HL-60 (cell line): ENCODE measurements around the gene GIGYF1.

ENCODE experiments used
- DNase-seq, 2 experiments: peaks; one replicate each; pipeline ENCODE4 v3.0.0-alpha.2; 2010 to 2020; ENCODE audit warnings: low read depth in 1 of 2, low spot score in 1 of 2
- H3K27ac ChIP-seq: fragments of 250-450 bp; sonication (Bioruptor Pico); replicated peaks from 2 replicates; pipeline ENCODE4 v1.5.1; 2020; ENCODE audit warnings: mild to moderate bottlenecking, moderate library complexity
- H3K27me3 ChIP-seq: fragments of 250-450 bp; sonication (Bioruptor Pico); 2 replicates; pipeline ENCODE4 v1.5.1; 2021; ENCODE audit warnings: mild to moderate bottlenecking, moderate library complexity; ENCODE audit not compliant: insufficient read depth, poor library complexity, severe bottlenecking
- H3K4me3 ChIP-seq: replicated peaks from 2 replicates; pipeline ENCODE4 v1.5.1; 2011; ENCODE audit warnings: mild to moderate bottlenecking, control low read depth, low read length; ENCODE audit not compliant: insufficient read depth
- GABPA ChIP-seq: IDR thresholded peaks from 2 replicates; pipeline ENCODE4 v1.6.1; 2012; ENCODE audit warnings: low read depth
- POLR2AphosphoS5 ChIP-seq: IDR thresholded peaks from 2 replicates; pipeline ENCODE4 v1.6.1; 2012; ENCODE audit warnings: low read depth
- SPI1 ChIP-seq: IDR thresholded peaks from 2 replicates; pipeline ENCODE4 v1.6.1; 2012; ENCODE audit warnings: low read depth, mild to moderate bottlenecking, borderline replicate concordance
- TF ChIP-seq, protein P1 (sequence below): IDR thresholded peaks from one replicate; pipeline ENCODE4 v1.5.1; 2011; ENCODE audit warnings: low read length, control low read depth, inconsistent platforms; ENCODE audit not compliant: insufficient read depth
- TF ChIP-seq, protein P2 (sequence below): IDR thresholded peaks from 2 replicates; pipeline ENCODE4 v1.6.1; 2012; ENCODE audit warnings: low read depth; ENCODE audit not compliant: insufficient replicate concordance

The GIGYF1 gene

DNA sequence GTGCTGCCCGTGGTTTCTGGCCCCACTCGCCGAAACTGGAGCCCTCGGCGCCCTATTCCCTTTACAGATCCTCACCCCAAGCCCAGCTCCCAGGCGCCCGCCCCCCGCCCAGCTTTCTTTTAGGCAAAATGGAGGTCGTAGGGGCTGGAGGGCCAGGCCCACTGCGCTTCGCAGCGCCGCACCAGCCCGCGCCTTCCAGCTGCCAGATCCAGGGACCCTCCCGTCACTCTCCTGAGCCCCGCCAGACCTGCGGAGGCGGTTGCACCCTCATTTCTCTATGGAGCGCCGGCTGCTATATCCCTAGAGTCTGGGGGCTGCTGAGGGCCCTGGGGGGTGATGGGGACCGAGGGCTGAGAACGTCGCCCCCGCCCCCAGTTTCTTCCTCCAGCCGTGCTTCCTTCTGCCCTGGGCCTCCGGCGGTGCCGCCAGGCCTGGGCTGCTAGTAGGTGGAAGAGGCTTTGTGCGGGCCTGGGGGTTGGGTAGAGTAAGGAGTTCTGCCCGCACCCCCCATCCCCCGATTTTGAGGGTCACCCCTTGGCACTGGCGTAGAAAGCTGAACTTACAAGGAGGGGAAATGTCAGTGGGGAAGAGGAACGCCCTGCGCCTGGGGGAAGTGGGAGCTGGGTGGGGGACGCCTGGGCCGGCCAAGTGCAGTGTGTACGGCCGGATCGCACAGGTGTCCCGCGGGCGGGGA is 19.5 kb downstream of the GIGYF1 start:
- peak overlapping the region; percentile 99 for H3K27ac ChIP-seq
- TF ChIP-seq, protein P1, sequence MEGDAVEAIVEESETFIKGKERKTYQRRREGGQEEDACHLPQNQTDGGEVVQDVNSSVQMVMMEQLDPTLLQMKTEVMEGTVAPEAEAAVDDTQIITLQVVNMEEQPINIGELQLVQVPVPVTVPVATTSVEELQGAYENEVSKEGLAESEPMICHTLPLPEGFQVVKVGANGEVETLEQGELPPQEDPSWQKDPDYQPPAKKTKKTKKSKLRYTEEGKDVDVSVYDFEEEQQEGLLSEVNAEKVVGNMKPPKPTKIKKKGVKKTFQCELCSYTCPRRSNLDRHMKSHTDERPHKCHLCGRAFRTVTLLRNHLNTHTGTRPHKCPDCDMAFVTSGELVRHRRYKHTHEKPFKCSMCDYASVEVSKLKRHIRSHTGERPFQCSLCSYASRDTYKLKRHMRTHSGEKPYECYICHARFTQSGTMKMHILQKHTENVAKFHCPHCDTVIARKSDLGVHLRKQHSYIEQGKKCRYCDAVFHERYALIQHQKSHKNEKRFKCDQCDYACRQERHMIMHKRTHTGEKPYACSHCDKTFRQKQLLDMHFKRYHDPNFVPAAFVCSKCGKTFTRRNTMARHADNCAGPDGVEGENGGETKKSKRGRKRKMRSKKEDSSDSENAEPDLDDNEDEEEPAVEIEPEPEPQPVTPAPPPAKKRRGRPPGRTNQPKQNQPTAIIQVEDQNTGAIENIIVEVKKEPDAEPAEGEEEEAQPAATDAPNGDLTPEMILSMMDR: no peak
- TF ChIP-seq SPI1: peak; percentile 57
- peak overlapping the region; percentile 89 for H3K4me3 ChIP-seq
- peak in 1 of 2 experiments; percentile 56 for DNase-seq
- no peaks in the 10 kb centered on the region for H3K27me3 ChIP-seq

DNA sequence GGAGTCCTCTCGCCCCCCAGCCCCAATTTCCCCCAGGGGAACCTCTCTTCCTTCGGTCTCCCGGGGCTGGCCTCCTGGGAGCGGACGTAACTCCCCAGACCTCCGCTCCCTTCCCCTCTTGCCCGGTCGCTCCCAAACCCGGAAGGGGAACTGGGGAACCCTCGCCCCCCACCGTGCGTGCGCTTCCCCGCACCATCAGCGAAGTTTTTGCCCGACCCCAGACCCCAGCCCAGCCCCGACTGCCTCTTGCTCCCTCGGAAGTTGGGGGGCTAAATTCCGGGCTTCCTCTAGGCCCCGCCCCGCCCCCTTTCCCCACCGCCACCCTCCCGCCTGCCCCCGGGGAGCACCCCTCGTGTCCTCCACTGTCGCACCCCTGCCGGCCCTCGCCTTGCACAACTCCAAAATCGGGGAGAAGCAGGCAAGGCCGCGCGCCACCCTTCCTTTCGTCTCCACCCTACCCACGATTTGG is 20.1 kb downstream of the GIGYF1 start:
- TF ChIP-seq SPI1: peak; percentile 35; the same call in 1 of the 2 replicates
- TF ChIP-seq, protein P1: no peak
- peak overlapping the region; percentile 89 for H3K4me3 ChIP-seq
- H3K27me3 ChIP-seq: no peaks in the 10 kb centered on the region
- peak overlapping the region; percentile 99 for H3K27ac ChIP-seq
- DNase-seq: peak; percentile 66 to 82

DNA sequence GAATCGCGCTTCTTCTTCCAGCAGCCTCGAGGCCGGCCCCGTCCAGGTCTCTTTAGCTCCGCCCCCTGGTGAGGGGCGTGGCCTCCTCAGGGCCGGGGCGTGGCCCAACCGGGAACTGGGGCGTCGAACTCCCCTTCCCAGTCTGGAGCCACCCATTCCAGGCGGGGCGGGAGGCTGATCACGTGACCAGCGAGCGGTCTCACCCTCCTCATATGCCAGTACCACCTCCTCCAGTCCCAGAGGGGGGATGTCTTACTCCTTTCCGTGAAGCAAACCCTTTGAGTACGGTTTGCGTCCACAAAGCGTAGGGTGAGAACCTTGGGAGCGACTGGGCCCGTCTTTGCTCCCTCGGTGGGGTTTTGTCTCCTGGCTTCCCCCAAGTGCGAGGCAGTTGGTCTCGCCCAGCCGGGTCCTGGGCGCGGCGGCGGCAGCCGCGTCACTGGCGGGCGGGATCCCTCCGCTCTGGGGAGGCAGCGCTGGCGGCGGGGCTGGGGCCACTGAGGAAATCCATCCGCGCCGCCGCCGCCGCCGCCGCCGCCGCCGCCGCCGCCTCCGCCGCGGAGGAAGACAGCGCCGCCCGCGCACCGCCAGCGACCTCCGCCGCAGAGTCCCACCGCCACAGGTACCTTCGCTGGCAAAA is 20.6 kb downstream of the GIGYF1 start, which contains the start of gene GNB2:
Gene GNB2, plus strand, starts transcription at position 439 of the 640 bp plus-strand sequence. CDS start 2,526 bp downstream, outside the sequence.
- DNase-seq: peak; percentile 98 to 99
- Histone ChIP-seq H3K27ac (peak within 1 kb of the TSS; percentile 99), H3K27me3 (no peaks in the 10 kb centered on the region), H3K4me3 (peak within 1 kb of the TSS; percentile 89)
- TF ChIP-seq, protein P2, sequence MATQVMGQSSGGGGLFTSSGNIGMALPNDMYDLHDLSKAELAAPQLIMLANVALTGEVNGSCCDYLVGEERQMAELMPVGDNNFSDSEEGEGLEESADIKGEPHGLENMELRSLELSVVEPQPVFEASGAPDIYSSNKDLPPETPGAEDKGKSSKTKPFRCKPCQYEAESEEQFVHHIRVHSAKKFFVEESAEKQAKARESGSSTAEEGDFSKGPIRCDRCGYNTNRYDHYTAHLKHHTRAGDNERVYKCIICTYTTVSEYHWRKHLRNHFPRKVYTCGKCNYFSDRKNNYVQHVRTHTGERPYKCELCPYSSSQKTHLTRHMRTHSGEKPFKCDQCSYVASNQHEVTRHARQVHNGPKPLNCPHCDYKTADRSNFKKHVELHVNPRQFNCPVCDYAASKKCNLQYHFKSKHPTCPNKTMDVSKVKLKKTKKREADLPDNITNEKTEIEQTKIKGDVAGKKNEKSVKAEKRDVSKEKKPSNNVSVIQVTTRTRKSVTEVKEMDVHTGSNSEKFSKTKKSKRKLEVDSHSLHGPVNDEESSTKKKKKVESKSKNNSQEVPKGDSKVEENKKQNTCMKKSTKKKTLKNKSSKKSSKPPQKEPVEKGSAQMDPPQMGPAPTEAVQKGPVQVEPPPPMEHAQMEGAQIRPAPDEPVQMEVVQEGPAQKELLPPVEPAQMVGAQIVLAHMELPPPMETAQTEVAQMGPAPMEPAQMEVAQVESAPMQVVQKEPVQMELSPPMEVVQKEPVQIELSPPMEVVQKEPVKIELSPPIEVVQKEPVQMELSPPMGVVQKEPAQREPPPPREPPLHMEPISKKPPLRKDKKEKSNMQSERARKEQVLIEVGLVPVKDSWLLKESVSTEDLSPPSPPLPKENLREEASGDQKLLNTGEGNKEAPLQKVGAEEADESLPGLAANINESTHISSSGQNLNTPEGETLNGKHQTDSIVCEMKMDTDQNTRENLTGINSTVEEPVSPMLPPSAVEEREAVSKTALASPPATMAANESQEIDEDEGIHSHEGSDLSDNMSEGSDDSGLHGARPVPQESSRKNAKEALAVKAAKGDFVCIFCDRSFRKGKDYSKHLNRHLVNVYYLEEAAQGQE: no peak
- TF ChIP-seq, protein P1: no peak
- TF ChIP-seq POLR2AphosphoS5: 0 out of 2 replicates have a peak, but pooled peaks have one; percentile 34
- TF ChIP-seq SPI1: no peak
- 0 out of 2 replicates have a peak, but pooled peaks have one; percentile 31 for TF ChIP-seq GABPA

DNA sequence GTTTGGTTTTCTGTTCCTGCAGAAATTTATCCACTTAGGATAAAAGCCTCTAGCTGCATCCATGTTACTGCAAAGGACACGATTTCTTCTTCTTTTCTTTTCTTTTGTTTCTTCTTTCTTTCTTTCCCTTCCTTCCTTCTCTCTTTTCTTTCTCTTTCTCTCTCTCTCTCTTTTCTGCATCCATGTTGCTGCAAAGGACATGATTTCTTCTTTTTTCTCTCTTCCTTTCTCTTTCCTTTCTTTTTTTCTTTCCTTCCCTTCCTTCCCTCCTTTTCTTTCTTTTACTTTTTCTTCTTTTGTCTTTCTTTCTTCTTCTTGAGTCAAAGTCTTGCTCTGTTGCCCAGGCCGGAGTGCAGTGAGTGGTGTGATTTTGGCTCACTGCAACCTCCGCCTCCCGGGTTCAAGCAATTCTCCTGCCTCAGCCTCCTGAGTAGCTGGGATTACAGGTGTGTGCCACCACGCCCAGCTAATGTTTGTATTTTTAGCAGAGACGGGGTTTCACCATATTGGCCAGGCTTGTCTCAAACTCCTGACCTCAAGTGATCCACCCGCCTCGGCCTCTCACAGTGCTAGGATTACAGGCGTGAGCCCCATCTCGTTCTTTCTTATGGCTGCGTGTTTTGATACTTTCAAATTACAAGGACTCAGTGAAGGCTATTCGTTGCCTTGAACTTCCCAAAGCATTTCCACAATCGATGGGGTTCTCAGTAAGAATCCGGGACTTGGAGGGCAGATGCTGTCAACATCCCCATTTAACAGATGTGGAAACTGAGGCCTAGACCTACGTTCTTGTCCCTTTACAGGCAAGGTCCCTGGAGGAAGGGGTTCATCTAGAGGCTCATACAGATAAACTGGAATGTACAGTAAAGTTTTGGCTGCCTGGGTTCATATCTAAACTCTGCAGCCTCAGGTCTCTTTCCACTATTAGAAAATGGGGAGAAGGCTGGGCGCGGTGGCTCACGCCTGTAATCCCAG is 22.4 kb downstream of the GIGYF1 start:
- TF ChIP-seq, protein P1: no peak
- TF ChIP-seq, protein P2: no peak
- TF ChIP-seq SPI1 (no peak), POLR2AphosphoS5 (no peak), GABPA (no peak)
- Histone ChIP-seq H3K4me3 (no peak overlapping the region), H3K27me3 (no peaks in the 10 kb centered on the region), H3K27ac (no peak overlapping the region)
- DNase-seq: no peak
